Activated CD8-positive, alpha-beta memory T cell treated with anti-CD3 and anti-CD28 coated beads for 4 hours (primary cell): ENCODE results near the gene CALCA.
"Not testable (repeated sequence)": the region's sequence is repeated elsewhere in the genome, so short reads cannot be mapped to it uniquely, and the experiment has no call there.

ENCODE experiments used
- DNase-seq, 2 donors: peaks; one replicate each; pipeline ENCODE4 v3.0.0-alpha.2; 2020; ENCODE audit warnings: low read depth in 2 of 2

CALCA gene

GRCh38 chr11:14971865-14972580 lies at the start of gene CALCA:
TSS of gene CALCA (minus strand) at chr11:14972351. CDS start at chr11:14971192, 1,159 bp downstream.
- no peak for DNase-seq

- DNase-seq: no peak
Measured at GRCh38 chr11:15016200-15016599, 44.0 kb upstream of the CALCA start.

GRCh38 chr11:15011776-15012345 lies 39.7 kb upstream of the CALCA start:
- DNase-seq: no peak

- no peak for DNase-seq
Measured at GRCh38 chr11:15010865-15011264, 38.7 kb upstream of the CALCA start.

GRCh38 chr11:15006139-15006759 lies 34.1 kb upstream of the CALCA start:
- DNase-seq: no peak

- DNase-seq: not testable (repeated sequence)
Measured at GRCh38 chr11:14988133-14988532, 16.0 kb upstream of the CALCA start.

GRCh38 chr11:14981507-14981906 lies 9.4 kb upstream of the CALCA start:
- DNase-seq: no peak

GRCh38 chr11:14980854-14981253 lies 8.7 kb upstream of the CALCA start:
- DNase-seq: no peak

- no peak for DNase-seq
Measured at GRCh38 chr11:14977101-14977880, 5.1 kb upstream of the CALCA start.

- no peak for DNase-seq
Measured at GRCh38 chr11:14975252-14975587, 3.1 kb upstream of the CALCA start.

GRCh38 chr11:14974515-14975251 lies 2.5 kb upstream of the CALCA start:
- peak; percentile 16 to 24 for DNase-seq

- DNase-seq: no peak
Measured at GRCh38 chr11:14973621-14974514, 1.7 kb upstream of the CALCA start.

- no peak for DNase-seq
Measured at GRCh38 chr11:14972581-14973495, 687 bp upstream of the CALCA start.

GRCh38 chr11:14969901-14970323 lies 2.2 kb downstream of the CALCA start:
- no peak for DNase-seq

- DNase-seq: no peak
Measured at GRCh38 chr11:14967581-14968243, 4.4 kb downstream of the CALCA start.

- DNase-seq: no peak
Measured at GRCh38 chr11:14956111-14956510, 16.0 kb downstream of the CALCA start.

- no peak for DNase-seq
Measured at GRCh38 chr11:14954581-14954980, 17.6 kb downstream of the CALCA start.

GRCh38 chr11:14953904-14954303 lies 18.2 kb downstream of the CALCA start:
- no peak for DNase-seq
